ENCODE data around the gene MCRS1.

DNA sequence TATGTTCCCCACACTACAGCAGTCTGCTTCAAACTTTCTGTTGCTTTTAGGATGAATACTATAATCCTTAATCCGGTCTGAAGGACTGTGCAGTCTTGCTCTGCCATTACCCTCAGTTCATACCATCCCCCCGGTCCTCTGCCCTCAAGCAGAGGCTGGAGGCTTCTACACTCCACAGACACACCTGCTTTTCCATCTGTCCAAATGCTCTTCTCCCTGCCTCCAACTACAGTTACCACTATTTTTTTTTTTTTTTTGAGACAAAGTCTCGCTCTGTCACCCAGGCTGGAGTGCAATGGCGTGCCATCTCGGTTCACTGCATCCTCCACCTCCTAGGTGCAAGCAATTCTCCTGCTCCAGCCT is 48.4 kb downstream of the MCRS1 start:
- TF ChIP-seq, protein P1, sequence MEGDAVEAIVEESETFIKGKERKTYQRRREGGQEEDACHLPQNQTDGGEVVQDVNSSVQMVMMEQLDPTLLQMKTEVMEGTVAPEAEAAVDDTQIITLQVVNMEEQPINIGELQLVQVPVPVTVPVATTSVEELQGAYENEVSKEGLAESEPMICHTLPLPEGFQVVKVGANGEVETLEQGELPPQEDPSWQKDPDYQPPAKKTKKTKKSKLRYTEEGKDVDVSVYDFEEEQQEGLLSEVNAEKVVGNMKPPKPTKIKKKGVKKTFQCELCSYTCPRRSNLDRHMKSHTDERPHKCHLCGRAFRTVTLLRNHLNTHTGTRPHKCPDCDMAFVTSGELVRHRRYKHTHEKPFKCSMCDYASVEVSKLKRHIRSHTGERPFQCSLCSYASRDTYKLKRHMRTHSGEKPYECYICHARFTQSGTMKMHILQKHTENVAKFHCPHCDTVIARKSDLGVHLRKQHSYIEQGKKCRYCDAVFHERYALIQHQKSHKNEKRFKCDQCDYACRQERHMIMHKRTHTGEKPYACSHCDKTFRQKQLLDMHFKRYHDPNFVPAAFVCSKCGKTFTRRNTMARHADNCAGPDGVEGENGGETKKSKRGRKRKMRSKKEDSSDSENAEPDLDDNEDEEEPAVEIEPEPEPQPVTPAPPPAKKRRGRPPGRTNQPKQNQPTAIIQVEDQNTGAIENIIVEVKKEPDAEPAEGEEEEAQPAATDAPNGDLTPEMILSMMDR (IDR thresholded peaks at IDR 0.05): no peak
- TF ChIP-seq POLR2A (IDR thresholded peaks at IDR 0.05): no peak

Data from thyroid gland (tissue), 4 donors.